GM19035 (cell line): Measurements from ENCODE around the gene ZDHHC8.

Experiments used
- ATAC-seq: cut with Tn5 transposase; IDR thresholded peaks from one replicate; pipeline ENCODE4 v1.9.1; 2021; ENCODE audit not compliant: unreplicated experiment

ZDHHC8 gene

DNA sequence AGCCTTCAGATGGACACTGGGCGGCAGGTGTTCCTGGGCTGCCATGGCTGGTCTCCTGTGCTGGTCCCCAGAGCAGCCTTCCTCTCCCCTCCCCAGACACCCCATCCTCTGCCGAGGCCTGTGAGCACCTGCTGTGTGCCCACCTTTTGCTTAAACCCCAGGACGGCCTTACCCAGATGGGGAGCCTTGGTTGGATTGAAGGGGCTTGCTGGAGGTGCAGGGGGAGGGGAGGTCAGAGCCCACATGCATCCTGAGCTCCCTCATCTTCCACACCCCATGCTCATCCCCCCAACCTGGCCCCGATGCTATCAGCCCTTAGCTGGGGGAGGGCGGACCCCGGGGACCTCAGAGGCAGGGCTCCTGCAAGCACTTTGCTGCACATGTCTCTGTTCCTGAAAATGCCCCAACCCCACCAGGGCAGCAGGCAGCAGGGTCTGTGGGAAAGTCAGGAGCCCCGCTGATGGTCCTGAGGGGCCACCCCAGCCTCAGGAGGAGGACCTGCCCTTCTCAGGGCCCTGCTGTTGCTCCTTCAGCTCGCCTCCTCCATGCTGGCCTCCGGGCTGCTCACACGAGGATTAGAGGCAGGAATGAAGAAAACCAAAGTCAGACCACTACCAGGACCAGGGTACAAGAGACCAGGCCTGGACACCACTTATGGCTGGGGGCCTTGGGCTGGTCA is 60.8 kb downstream of the ZDHHC8 start:
- no peak for ATAC-seq

DNA sequence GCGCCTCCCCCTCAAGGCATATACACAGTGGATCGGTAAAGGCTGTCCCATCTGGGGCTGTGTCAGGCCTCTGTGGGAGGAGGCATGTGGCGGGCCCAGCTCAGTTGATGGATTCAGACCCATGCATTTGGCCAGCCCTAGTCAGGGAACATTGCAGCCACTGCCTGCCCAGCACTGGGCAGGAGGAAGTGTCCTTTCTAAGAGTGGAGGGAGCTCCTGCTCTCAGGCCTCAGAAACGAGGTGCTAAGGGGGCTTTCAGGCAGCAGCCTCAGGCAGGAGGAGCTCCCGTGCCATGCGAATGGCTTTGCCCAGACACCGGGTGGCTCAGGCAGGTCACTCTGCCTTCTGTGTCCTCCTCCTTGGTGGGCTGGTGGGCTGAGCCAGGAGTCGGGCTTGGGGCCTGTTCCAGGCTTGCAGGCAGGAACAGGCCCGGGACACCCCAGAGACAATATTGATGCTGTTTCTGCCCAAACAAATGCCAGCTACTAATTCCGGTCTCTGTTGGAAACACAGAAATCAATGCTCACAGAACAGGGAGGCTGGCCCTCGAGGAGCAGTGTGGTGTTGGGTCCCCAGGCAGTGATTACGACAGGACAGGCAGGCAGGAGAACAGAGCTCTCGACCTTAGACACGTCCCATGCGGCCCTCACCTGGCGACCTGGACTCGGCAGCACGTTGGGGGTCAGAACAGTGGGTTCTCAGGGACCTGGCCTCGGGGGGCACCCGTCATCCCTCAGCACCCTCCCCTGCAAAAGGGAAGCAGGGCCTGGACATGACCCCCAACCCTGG is 61.6 kb downstream of the ZDHHC8 start:
- ATAC-seq, result no peak

DNA sequence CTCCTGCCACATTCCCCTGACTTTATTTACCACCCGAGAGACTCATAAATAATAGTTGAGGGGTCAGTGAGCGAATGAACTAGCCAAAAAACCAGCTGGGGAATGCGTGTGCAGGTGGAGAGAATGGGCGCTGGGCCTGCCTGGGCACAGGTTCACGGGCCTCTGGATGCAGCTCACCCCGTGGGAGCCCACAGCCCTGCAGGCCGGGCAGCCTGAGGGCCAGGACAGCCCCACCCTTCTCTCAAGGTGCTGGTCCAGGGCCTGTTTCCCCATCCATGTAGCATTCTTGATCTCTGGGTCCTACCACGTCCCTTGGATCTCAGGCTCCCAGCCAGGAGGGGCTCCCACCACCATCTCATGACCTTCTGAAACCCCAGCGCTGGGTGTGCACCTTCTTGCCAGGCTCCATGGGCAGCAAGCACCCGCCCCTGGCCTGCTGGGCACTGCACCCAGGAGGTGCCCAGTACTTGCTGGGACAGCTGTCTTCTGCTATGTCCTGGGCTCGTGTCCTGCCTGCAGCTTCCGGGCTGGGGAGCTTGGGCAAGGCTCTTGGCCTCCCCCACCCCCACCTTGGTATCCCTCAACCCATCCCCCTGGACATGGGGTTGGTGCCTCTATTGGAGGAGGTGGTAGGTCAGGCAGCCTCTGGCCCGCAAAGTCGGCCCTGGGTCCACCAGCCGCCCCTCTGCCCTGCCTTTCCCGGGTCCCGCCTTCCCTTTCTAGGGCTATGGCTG is 62.3 kb downstream of the ZDHHC8 start:
- ATAC-seq, result no peak

DNA sequence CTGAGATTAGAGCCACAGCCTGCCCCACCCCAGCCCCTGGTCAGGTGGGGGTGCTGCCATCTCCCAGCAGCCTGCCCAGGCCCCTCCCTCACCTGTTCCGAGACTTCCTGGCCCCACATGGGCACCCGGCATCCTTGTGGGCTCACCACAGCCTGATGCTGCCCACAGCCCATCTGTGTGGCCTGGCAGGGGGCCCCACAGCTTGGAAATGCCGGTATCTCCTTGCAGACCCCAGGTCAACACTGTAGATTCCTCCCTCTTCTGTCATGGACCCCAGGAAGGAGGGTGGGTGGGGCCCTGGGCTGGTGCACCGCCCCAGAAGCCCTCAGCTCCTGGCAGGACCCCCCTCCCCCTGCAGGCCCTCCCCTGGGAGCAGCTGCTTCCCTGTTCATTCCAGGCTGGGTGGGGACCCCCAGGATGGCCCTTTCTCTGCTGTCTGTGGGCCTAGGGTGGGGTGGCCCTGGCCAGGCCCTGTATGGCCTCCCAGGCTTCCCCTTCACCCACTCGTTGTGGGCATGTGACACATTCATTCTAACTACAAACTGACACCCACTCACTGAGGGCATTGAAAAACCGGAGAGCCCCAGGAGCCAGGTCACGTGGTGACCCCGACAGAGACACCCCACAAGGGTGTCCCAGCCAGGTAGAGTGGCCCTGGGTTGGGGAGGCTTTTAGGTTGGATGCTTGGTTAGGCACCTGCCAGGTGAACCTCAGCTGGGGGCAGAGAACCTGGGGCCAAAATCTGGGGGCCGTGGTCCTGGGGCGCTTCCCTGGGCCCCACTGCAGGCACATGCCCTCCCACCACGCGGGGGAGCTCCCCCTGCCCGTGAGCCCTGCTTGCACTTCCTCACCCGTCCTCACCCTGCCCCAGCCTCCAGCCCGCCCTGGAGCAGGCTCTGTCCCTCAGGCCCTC is 63.3 kb downstream of the ZDHHC8 start:
- ATAC-seq, result no peak

- no peak for ATAC-seq
Observed at GRCh38 chr22:20196094-20196842, 64.7 kb downstream of the ZDHHC8 start.
